Kidney epithelial cell (primary cell): Measurements from ENCODE around the gene ABL1. TPM values are rescaled to one million over a fixed set of nuclear protein-coding genes. Genes with fewer than 3 reads are reported as not detected.

Experiments
- DNase-seq: peaks from one replicate; pipeline ENCODE4 v3.0.0-alpha.2; 2010; ENCODE audit warnings: low read depth
- H3K27me3 ChIP-seq: 2 replicates; pipeline ENCODE4 v1.6.0; 2011; ENCODE audit warnings: low read length; ENCODE audit not compliant: control insufficient read depth, insufficient read depth
- H3K36me3 ChIP-seq: 2 replicates; pipeline ENCODE4 v1.5.1; 2011; ENCODE audit warnings: low read length; ENCODE audit not compliant: control insufficient read depth, insufficient read depth
- H3K4me3 ChIP-seq: 2 replicates; pipeline ENCODE4 v1.5.1; 2011; ENCODE audit warnings: low read depth, mild to moderate bottlenecking, control low read depth, low read length
- total RNA-seq: library from RNA; depleted of rRNA; stranded (reverse); fragments of >200 nt; gene quantifications from 2 replicates; pipeline ENCODE4 v1.2.3, GENCODE V29; 2015
- TF ChIP-seq, protein P1 (sequence below): IDR thresholded peaks from 2 replicates; pipeline ENCODE4 v1.5.1; 2011; ENCODE audit warnings: mild to moderate bottlenecking, moderate library complexity, low read length, control low read depth, inconsistent platforms; ENCODE audit not compliant: insufficient read depth, poor library complexity, severe bottlenecking

Gene ABL1
- total RNA-seq, 1 donor from 2014 or later, result 83.7 TPM

GRCh38 chr9:130882696-130883225 is 47.7 kb downstream of the ABL1 start:
- no peak for DNase-seq
- H3K36me3 ChIP-seq, result peaks cover 3% of the 10 kb centered on the region
- H3K4me3 ChIP-seq, result no peak overlapping the region
- TF ChIP-seq, protein P1, sequence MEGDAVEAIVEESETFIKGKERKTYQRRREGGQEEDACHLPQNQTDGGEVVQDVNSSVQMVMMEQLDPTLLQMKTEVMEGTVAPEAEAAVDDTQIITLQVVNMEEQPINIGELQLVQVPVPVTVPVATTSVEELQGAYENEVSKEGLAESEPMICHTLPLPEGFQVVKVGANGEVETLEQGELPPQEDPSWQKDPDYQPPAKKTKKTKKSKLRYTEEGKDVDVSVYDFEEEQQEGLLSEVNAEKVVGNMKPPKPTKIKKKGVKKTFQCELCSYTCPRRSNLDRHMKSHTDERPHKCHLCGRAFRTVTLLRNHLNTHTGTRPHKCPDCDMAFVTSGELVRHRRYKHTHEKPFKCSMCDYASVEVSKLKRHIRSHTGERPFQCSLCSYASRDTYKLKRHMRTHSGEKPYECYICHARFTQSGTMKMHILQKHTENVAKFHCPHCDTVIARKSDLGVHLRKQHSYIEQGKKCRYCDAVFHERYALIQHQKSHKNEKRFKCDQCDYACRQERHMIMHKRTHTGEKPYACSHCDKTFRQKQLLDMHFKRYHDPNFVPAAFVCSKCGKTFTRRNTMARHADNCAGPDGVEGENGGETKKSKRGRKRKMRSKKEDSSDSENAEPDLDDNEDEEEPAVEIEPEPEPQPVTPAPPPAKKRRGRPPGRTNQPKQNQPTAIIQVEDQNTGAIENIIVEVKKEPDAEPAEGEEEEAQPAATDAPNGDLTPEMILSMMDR, result no peak
- no peaks in the 10 kb centered on the region for H3K27me3 ChIP-seq

DNA sequence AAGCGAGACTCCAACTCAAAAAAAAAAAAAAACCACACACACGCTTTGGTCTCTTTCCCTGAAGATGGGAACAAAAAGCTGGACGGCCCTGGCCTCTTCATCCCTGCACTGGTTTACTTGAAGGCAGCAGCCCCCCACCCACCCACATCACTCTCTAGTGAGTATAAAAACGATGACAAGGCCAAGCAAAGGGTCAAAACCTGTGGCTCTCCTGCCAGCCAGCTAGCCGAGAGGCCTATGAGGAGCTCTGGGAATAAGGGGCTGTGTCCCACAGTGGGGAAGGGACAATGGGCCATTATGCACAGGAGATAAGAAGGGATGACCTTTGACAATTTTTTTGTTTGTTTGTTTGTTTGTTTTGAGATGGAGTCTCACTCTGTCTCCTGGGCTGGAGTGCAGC is 48.4 kb downstream of the ABL1 start:
- Histone ChIP-seq H3K36me3 (peaks cover 3% of the 10 kb centered on the region), H3K27me3 (no peaks in the 10 kb centered on the region), H3K4me3 (no peak overlapping the region)
- no peak for DNase-seq
- TF ChIP-seq, protein P1, result no peak

GRCh38 chr9:130884111-130884531 is 49.1 kb downstream of the ABL1 start:
- H3K4me3 ChIP-seq, result no peak overlapping the region
- TF ChIP-seq, protein P1, result no peak
- H3K36me3 ChIP-seq, result peaks cover 3% of the 10 kb centered on the region
- DNase-seq, result no peak
- no peaks in the 10 kb centered on the region for H3K27me3 ChIP-seq

DNA sequence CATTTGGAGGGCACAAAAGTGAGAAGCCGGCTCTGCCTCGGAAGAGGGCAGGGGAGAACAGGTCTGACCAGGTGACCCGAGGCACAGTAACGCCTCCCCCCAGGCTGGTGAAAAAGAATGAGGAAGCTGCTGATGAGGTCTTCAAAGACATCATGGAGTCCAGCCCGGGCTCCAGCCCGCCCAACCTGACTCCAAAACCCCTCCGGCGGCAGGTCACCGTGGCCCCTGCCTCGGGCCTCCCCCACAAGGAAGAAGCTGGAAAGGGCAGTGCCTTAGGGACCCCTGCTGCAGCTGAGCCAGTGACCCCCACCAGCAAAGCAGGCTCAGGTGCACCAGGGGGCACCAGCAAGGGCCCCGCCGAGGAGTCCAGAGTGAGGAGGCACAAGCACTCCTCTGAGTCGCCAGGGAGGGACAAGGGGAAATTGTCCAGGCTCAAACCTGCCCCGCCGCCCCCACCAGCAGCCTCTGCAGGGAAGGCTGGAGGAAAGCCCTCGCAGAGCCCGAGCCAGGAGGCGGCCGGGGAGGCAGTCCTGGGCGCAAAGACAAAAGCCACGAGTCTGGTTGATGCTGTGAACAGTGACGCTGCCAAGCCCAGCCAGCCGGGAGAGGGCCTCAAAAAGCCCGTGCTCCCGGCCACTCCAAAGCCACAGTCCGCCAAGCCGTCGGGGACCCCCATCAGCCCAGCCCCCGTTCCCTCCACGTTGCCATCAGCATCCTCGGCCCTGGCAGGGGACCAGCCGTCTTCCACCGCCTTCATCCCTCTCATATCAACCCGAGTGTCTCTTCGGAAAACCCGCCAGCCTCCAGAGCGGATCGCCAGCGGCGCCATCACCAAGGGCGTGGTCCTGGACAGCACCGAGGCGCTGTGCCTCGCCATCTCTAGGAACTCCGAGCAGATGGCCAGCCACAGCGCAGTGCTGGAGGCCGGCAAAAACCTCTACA is 49.8 kb downstream of the ABL1 start:
- Histone ChIP-seq H3K36me3 (peaks cover 3% of the 10 kb centered on the region), H3K4me3 (no peak overlapping the region), H3K27me3 (no peaks in the 10 kb centered on the region)
- TF ChIP-seq, protein P1, result no peak
- DNase-seq, result no peak

GRCh38 chr9:130885484-130886375 is 50.7 kb downstream of the ABL1 start:
- Histone ChIP-seq H3K36me3 (peaks cover 4% of the 10 kb centered on the region), H3K4me3 (no peak overlapping the region), H3K27me3 (no peaks in the 10 kb centered on the region)
- TF ChIP-seq, protein P1, result no peak
- DNase-seq, result no peak
